ENCODE data around the gene SMARCD2. TPM values are rescaled to one million over a fixed set of nuclear protein-coding genes. Genes with fewer than 3 reads are reported as not detected.

Gene SMARCD2
- total RNA-seq, 6 experiments from 2014 or later = 45.9 to 53.5 (median 48.7) TPM

DNA sequence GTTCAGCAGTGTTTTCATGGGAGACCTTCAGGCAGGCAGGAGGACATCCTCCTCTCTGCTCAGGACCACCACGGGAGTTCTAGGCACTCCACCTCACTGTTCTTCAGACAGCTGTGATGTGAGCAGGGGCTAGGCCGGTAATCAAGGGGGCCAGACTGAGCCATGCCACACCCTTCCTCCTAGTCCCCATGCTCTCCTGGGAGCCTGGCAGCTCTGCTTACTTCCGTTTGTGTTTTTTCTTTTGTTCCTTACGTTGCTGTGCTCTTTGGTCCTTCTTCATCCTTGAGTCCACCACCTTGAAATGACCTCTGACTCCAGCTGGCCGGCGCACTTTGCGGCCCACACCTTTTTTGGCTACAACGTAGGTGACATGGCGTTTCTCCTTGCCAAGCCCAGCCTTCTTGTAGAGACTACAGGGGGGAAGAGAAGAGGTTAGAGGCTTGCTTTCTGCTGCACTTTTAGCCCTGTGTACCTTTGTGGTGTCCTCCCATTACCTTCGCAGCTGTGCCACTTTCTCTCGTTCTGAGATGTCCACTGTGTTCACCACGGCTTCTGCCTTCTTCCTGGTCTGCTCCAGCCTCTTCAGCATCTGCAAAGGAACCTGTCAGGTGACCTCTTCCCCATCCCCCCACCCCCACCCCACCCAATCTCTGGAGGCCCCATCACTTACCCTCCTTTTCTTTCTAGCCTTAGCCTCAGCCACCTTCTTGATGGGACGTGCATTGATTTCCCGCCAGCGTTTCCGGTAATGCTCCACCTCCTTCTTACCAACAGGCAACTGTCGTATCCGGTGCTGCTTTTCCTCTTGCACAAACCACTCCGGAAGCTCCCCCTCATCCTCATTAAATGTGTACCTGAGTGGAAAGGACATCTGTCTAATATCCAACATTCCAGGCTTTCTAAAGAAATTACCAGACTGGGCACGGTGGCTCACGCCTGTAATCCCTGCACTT is 22.6 kb downstream of the SMARCD2 start:
- Mint-ChIP-seq H3K4me3 (no peak overlapping the region), H3K9me3 (no peaks in the 10 kb centered on the region; the same call in 1 of the 2 replicates), H3K27ac (no peak overlapping the region), H3K27me3 (ENCODE audit: insufficient read depth) (peaks cover 6% of the 10 kb centered on the region; the same call in 1 of the 2 replicates), H3K36me3 (ENCODE audit: low read depth) (peaks cover 72% of the 10 kb centered on the region), H3K4me1 (ENCODE audit: low read depth) (peaks cover 30% of the 10 kb centered on the region)
- DNase-seq = no peak
- TF ChIP-seq, protein P1, sequence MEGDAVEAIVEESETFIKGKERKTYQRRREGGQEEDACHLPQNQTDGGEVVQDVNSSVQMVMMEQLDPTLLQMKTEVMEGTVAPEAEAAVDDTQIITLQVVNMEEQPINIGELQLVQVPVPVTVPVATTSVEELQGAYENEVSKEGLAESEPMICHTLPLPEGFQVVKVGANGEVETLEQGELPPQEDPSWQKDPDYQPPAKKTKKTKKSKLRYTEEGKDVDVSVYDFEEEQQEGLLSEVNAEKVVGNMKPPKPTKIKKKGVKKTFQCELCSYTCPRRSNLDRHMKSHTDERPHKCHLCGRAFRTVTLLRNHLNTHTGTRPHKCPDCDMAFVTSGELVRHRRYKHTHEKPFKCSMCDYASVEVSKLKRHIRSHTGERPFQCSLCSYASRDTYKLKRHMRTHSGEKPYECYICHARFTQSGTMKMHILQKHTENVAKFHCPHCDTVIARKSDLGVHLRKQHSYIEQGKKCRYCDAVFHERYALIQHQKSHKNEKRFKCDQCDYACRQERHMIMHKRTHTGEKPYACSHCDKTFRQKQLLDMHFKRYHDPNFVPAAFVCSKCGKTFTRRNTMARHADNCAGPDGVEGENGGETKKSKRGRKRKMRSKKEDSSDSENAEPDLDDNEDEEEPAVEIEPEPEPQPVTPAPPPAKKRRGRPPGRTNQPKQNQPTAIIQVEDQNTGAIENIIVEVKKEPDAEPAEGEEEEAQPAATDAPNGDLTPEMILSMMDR (IDR thresholded peaks at IDR 0.05) = no peak

DNA sequence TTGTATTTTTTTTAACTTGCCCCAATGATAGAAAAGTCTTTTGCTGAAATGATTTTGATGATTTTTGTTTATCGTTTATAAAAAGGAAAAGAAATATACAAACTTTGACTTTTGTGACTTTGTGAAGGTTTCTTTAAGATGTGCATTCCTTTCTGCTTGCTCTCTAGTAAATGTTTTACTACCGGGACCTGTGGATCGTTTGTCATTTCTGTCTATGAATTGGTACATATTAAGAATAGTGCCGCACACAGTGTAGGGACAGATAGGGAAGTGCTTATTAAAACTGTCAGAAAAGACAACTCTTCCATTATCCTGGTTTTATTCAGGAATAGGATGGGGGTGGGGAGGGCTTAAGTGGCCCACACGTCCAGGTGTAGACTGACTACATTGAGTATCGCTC is 23.4 kb downstream of the SMARCD2 start:
- no peak overlapping the region for H3K4me3 Mint-ChIP-seq
- H3K27ac Mint-ChIP-seq = no peak overlapping the region
- H3K9me3 Mint-ChIP-seq = no peaks in the 10 kb centered on the region; the same call in 1 of the 2 replicates

DNA sequence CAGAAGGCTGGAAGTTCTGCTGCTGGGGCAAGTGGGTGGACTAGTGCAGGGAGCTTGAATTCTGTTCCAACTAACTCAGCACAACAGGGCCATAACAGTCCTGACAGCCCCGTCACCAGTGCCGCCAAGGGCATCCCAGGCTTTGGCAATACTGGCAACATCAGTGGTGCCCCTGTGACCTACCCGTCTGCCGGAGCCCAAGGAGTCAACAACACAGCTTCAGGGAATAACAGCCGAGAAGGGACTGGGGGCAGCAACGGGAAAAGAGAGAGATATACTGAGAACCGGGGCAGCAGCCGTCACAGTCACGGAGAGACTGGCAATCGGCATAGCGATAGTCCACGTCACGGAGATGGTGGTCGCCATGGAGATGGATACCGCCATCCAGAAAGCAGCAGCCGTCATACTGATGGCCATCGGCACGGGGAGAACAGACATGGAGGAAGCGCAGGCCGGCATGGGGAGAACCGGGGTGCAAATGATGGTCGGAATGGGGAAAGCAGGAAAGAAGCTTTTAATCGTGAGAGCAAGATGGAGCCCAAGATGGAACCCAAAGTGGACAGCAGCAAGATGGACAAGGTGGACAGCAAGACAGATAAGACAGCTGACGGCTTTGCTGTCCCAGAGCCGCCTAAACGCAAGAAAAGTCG is 24.6 kb downstream of the SMARCD2 start:
- no peaks in the 10 kb centered on the region for H3K9me3 Mint-ChIP-seq

More for the DNA sequence above, 23.4 kb downstream of the SMARCD2 start:
- H3K4me1 Mint-ChIP-seq (ENCODE audit: low read depth) = peaks cover 26% of the 10 kb centered on the region
- peaks cover 71% of the 10 kb centered on the region for H3K36me3 Mint-ChIP-seq (ENCODE audit: low read depth)
- peaks cover 6% of the 10 kb centered on the region; the same call in 1 of the 2 replicates for H3K27me3 Mint-ChIP-seq (ENCODE audit: insufficient read depth)
- TF ChIP-seq, protein P1 (IDR thresholded peaks at IDR 0.05) = no peak
- DNase-seq = no peak

DNA sequence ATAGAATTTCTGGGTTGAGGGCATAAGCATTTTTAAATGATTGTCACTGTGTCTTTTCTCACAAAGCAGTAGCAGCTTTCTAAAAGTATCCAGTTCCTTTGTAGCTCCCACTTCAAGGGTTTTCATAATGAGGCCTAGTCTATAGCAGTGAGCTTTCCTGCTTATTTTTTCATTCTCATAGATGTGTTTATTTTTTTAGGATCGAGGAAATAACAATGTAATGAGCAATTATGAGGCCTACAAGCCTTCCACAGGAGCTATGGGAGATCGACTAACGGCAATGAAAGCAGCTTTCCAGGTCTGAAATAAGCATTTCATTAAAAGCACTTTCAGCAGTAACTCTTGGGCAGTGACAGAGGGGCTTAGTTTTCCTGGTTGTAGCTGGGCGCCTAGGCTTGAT is 25.8 kb downstream of the SMARCD2 start:
- Mint-ChIP-seq H3K27ac (peak overlapping the region; percentile 43; the same call in 1 of the 2 replicates), H3K4me3 (no peak overlapping the region), H3K4me1 (ENCODE audit: low read depth) (peaks cover 17% of the 10 kb centered on the region), H3K27me3 (ENCODE audit: insufficient read depth) (peaks cover 6% of the 10 kb centered on the region; the same call in 1 of the 2 replicates), H3K36me3 (ENCODE audit: low read depth) (peaks cover 70% of the 10 kb centered on the region), H3K9me3 (no peaks in the 10 kb centered on the region)
- TF ChIP-seq, protein P1 (IDR thresholded peaks at IDR 0.05) = no peak
- no peak for DNase-seq

More for the DNA sequence above, 24.6 kb downstream of the SMARCD2 start:
- H3K27me3 Mint-ChIP-seq (ENCODE audit: insufficient read depth) = peaks cover 6% of the 10 kb centered on the region; the same call in 1 of the 2 replicates
- TF ChIP-seq, protein P1 (IDR thresholded peaks at IDR 0.05) = no peak
- peaks cover 71% of the 10 kb centered on the region for H3K36me3 Mint-ChIP-seq (ENCODE audit: low read depth)
- no peak overlapping the region for H3K4me3 Mint-ChIP-seq
- DNase-seq = no peak
- H3K4me1 Mint-ChIP-seq (ENCODE audit: low read depth) = peaks cover 17% of the 10 kb centered on the region
- peak overlapping the region; percentile 3; the same call in 1 of the 2 replicates for H3K27ac Mint-ChIP-seq

DNA sequence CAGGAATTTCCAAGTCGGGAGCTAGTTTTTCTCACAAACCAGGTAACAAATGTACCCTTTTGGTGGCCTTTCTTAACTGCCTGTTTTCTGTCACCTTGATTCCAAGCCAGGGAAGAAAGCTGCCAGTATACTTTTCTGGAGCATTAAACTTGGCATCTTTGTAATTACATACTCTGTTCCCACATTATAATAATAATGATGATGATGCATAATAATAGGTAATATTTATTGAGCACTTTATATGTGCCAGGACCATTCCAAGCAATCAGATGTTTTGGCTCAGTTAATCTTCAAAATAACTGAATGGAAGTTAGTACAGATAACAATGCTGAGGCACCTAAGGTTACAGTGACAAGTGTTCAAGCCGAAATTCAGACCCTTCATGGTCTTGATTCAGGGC is 26.4 kb downstream of the SMARCD2 start:
- no peaks in the 10 kb centered on the region for H3K9me3 Mint-ChIP-seq
- no peak for DNase-seq
- TF ChIP-seq, protein P1 (IDR thresholded peaks at IDR 0.05) = no peak
- H3K4me1 Mint-ChIP-seq (ENCODE audit: low read depth) = peaks cover 17% of the 10 kb centered on the region
- no peak overlapping the region for H3K4me3 Mint-ChIP-seq
- H3K36me3 Mint-ChIP-seq (ENCODE audit: low read depth) = peaks cover 71% of the 10 kb centered on the region
- no peak overlapping the region for H3K27ac Mint-ChIP-seq
- peaks cover 4% of the 10 kb centered on the region; the same call in 1 of the 2 replicates for H3K27me3 Mint-ChIP-seq (ENCODE audit: insufficient read depth)
